Natural killer cell treated with Interleukin-12 subunit alpha and Interleukin-12 subunit beta and Interleukin-15 and Interleukin-18, amount 100 ng/mL, for 72 hours (primary cell): ENCODE results near the gene FAM221A. TPM values are rescaled to one million over a fixed set of nuclear protein-coding genes. Genes with fewer than 3 reads are reported as not detected.
"Not testable (repeated sequence)": the region's sequence is repeated elsewhere in the genome, so short reads cannot be mapped to it uniquely, and the experiment has no call there.

Source experiments
- ATAC-seq, 2 donors: fragments of 150-1000 bp; cut with Tn5 transposase in 1 of 2; sonication (Bioruptor Pico), chemical (Tn5 transposase) in 1 of 2; 2 replicates each; pipeline ENCODE4 v1.10.0; 2021
- DNase-seq: peaks from one replicate; pipeline ENCODE4 v3.0.0; 2022; ENCODE audit warnings: low spot score
- H3K27ac Mint-ChIP-seq, 2 donors: 1 replicate in 1 of 2; 2 replicates in 1 of 2; pipeline ENCODE4 v1.8.0; 2022; ENCODE audit warnings: mixed read lengths in 2 of 2, mild to moderate bottlenecking in 1 of 2, moderate library complexity in 1 of 2
- H3K27me3 Mint-ChIP-seq, 2 donors: 1 replicate in 1 of 2; 2 replicates in 1 of 2; pipeline ENCODE4 v1.8.0; 2022; ENCODE audit warnings: mixed read lengths in 2 of 2
- H3K36me3 Mint-ChIP-seq: one replicate; pipeline ENCODE4 v1.8.0; 2022; ENCODE audit warnings: mixed read lengths
- H3K4me1 Mint-ChIP-seq, 2 donors: 1 replicate in 1 of 2; 2 replicates in 1 of 2; pipeline ENCODE4 v1.8.0; 2022; ENCODE audit warnings: low read depth in 2 of 2, mixed read lengths in 2 of 2, mild to moderate bottlenecking in 1 of 2
- H3K4me3 Mint-ChIP-seq: one replicate; pipeline ENCODE4 v1.8.0; 2022; ENCODE audit warnings: mixed read lengths
- H3K9me3 Mint-ChIP-seq: 2 replicates; pipeline ENCODE4 v1.8.0; 2022; ENCODE audit warnings: mixed read lengths
- total RNA-seq, 2 donors: library from RNA; stranded (reverse); gene quantifications; one replicate each; pipeline ENCODE4 v1.2.3, GENCODE V29; 2022

Gene FAM221A
- total RNA-seq, 2 donors from 2014 or later: 6.4 to 12.3 TPM

DNA sequence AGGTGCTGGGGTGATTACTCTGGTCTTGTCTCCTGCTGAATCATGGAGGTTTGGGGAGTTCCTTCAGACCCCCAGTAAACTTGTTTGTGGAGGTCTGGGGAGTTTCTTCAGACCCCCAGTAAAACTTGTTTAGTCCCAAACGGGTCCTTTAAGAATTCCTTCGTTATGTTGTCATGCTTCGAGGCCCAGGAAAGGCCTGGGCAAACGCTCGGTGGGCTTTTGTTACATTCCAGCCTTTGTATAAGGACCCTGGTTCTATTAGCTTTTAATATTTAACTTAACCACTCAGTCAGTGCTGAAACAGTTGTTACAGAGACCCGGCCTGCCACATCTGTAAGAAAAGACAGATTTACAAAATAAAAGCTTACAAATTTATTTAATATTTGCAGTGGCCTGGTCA lies 4.0 kb downstream of the FAM221A start:
- H3K4me3 Mint-ChIP-seq, ATAC-seq, H3K27ac Mint-ChIP-seq, H3K9me3 Mint-ChIP-seq, DNase-seq, H3K36me3 Mint-ChIP-seq, H3K27me3 Mint-ChIP-seq, H3K4me1 Mint-ChIP-seq: not testable (repeated sequence)

GRCh38 chr7:23685731-23686130 lies 5.7 kb downstream of the FAM221A start:
- no peaks in the 10 kb centered on the region for H3K36me3 Mint-ChIP-seq
- H3K4me3 Mint-ChIP-seq: no peak overlapping the region
- DNase-seq: no peak
- H3K4me1 Mint-ChIP-seq: peaks cover 0 to 4% of the 10 kb centered on the region in 2 donors
- no peaks in the 10 kb centered on the region for H3K27me3 Mint-ChIP-seq
- no peaks in the 10 kb centered on the region for H3K9me3 Mint-ChIP-seq
- no peak overlapping the region for H3K27ac Mint-ChIP-seq
- ATAC-seq: no peak

DNA sequence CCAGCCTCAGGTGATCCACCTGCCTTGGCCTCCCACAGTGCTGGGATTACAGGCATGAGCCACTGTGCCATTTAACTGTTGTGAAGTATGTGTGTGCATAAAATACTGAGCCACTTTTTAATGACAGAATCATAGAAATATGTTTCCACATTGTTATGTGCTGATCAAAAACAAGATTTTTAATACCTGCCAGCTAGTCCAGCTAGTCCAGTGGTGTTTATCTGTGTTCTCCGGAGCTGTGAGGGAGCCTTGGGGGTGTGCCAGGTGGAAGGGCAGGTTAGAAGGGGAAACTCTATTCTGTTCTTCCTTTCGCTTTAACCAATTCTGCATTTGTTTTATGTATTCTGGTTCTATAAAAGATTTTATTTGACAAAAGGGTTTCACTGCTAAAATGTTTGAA lies 7.0 kb downstream of the FAM221A start:
- Mint-ChIP-seq H3K4me3 (no peak overlapping the region), H3K36me3 (no peaks in the 10 kb centered on the region), H3K9me3 (no peaks in the 10 kb centered on the region), H3K27me3 (no peaks in the 10 kb centered on the region), H3K4me1 (no peaks in the 10 kb centered on the region), H3K27ac (no peak overlapping the region)
- no peak for ATAC-seq
- DNase-seq: no peak

DNA sequence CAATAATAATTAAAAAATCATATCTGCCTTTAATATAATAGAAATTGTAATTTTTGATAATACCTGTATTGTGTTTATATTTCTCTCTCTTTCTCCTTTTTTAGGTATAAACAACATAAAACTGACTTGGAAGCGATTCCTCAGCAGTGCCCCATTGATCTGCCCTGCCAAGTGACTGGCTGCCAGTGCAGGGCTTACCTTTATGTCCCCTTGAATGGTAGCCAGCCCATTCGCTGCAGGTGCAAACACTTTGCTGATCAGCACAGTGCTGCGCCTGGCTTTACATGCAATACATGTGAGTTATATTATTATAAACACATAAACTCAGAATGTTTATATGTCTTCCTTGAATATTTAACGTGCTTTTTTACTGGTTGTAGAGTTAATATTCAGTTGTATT lies 9.2 kb downstream of the FAM221A start:
- H3K9me3 Mint-ChIP-seq: no peaks in the 10 kb centered on the region
- no peaks in the 10 kb centered on the region for H3K4me1 Mint-ChIP-seq
- no peak for ATAC-seq
- no peak overlapping the region for H3K4me3 Mint-ChIP-seq
- H3K27me3 Mint-ChIP-seq: no peaks in the 10 kb centered on the region
- no peak overlapping the region for H3K27ac Mint-ChIP-seq
- no peaks in the 10 kb centered on the region for H3K36me3 Mint-ChIP-seq
- DNase-seq: no peak

DNA sequence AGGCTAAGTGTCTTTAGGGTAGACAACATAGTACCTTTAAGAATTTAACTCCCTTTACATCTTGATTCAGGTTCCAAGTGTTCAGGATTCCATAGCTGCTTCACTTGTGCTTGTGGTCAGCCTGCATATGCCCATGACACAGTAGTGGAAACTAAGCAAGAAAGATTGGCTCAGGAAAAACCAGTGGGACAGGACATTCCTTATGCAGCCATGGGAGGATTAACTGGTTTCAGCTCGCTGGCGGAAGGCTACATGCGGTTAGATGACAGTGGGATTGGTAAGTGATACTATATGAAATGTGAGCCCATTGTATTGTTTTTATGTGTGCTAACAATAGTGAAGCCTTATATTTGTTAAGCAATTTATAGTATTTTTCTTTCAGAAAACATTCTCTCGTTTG lies 11.3 kb downstream of the FAM221A start:
- Mint-ChIP-seq H3K4me1 (no peaks in the 10 kb centered on the region), H3K27ac (no peak overlapping the region), H3K9me3 (no peaks in the 10 kb centered on the region), H3K36me3 (no peaks in the 10 kb centered on the region), H3K27me3 (no peaks in the 10 kb centered on the region), H3K4me3 (no peak overlapping the region)
- DNase-seq (no peak), ATAC-seq (no peak)

DNA sequence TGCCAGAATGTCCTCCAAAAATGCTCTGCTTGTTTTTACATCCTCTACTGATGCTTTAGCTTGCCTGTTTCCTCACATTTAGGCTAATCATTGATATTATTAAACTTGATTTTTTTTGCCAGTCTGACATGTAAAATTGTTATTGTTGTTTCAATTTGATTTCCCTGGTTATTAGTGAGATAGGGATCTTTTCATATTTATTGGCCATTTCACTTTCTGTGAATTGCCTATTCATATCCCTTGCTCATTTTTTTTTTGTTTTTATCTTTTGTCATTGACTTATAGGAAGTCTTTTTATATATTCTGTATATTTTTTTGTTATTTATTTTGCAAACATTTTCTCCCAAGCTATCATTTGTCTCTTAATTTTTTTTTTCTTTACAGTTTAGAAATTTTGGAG lies 13.2 kb downstream of the FAM221A start:
- no peaks in the 10 kb centered on the region for H3K27me3 Mint-ChIP-seq

GRCh38 chr7:23696916-23697441 lies 17.0 kb downstream of the FAM221A start:
- DNase-seq (no peak), ATAC-seq (peak; percentile 61 to 65)
- Mint-ChIP-seq H3K27me3 (no peaks in the 10 kb centered on the region), H3K4me1 (peaks cover 0 to 2% of the 10 kb centered on the region in 2 donors), H3K4me3 (no peak overlapping the region), H3K9me3 (no peaks in the 10 kb centered on the region), H3K27ac (no peak overlapping the region), H3K36me3 (no peaks in the 10 kb centered on the region)

More for the DNA sequence above, 13.2 kb downstream of the FAM221A start:
- no peak for DNase-seq
- ATAC-seq: no peak
- H3K4me1 Mint-ChIP-seq: peaks cover 0 to 2% of the 10 kb centered on the region in 2 donors
- no peaks in the 10 kb centered on the region for H3K36me3 Mint-ChIP-seq
- no peak overlapping the region for H3K27ac Mint-ChIP-seq
- H3K4me3 Mint-ChIP-seq: no peak overlapping the region
- H3K9me3 Mint-ChIP-seq: no peaks in the 10 kb centered on the region

DNA sequence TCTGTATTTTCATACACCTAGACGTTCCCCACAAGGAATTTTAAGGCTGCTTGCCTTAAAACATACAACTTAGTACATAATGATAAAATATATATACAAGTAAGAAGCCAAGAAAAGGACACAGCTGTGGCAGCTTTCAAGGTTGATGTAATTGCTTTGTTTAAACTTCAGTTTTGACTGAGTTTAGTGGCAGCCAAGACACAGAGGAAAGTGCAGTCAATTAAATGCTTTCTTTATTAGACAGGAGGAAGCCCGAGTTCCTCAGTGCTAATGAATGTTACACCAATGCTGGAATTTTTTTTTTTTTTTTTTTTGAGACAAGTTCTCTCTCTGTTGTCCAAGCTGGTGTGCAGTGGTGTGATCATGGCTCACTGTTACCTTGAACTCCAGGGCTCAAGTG lies 18.8 kb downstream of the FAM221A start:
- Mint-ChIP-seq H3K27ac (no peak overlapping the region), H3K27me3 (no peaks in the 10 kb centered on the region), H3K9me3 (no peaks in the 10 kb centered on the region), H3K4me1 (peaks cover 0 to 2% of the 10 kb centered on the region in 2 donors), H3K4me3 (no peak overlapping the region), H3K36me3 (no peaks in the 10 kb centered on the region)
- no peak for ATAC-seq
- no peak for DNase-seq

GRCh38 chr7:23700046-23700445 lies 20.0 kb downstream of the FAM221A start:
- Mint-ChIP-seq H3K27ac (no peak overlapping the region), H3K4me1 (peaks cover 0 to 2% of the 10 kb centered on the region in 2 donors), H3K4me3 (no peak overlapping the region), H3K27me3 (no peaks in the 10 kb centered on the region), H3K36me3 (peaks cover 12% of the 10 kb centered on the region), H3K9me3 (no peaks in the 10 kb centered on the region)
- ATAC-seq: no peak
- DNase-seq: no peak

DNA sequence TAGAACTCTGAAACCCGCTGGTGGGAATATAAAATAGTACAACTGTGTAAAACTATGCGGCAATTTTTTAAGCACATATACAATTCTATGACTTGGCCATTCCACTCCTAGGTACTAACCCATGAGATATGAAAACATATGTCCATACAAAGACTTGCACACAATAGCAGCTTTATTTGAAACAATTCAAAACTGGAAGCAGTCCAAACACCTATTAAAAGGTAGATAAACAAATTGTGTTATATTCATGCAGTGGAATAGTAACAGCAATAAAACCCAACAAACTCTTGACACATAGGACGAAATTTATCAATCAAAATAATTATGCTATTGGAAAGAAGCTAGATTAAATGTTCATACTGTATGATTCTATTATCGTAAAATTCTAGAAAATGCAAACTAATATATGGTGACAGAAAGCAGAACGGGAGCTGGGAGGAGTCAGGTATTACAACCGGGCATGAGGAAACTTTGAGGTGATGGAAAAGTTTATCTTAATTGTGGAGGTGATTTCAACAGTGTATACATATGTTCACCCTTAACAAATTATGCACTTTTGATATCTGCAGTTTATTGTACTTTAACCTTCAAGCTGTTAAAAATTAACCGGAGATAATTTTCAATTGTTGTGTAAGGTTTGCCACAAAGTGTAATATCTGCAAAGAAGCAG lies 29.2 kb downstream of the FAM221A start:
- DNase-seq (no peak), ATAC-seq (no peak)
- Mint-ChIP-seq H3K4me3 (no peak overlapping the region), H3K27me3 (no peaks in the 10 kb centered on the region), H3K9me3 (peaks cover 3% of the 10 kb centered on the region), H3K27ac (no peak overlapping the region), H3K4me1 (no peaks in the 10 kb centered on the region), H3K36me3 (peaks cover 23% of the 10 kb centered on the region)

DNA sequence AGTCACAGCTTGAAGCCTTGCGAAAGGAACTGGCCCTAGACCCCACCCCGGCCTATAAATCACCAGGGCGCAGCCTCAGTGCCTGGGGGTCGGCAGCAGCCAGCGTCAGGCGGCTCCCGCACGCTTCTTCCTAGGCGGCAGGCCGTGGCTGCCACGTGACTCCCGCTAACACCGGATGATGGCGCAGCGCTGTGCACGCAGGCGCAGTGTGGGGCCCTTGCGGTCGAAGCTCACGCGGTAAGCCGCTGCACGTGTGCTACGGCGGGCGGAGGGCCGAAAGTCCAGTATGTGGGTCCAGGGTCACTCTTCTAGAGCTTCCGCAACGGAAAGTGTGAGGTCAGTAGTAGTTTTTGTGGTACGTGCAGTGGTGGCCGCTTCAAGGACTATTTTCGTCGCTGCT lies 30.0 kb downstream of the FAM221A start, which contains the start of gene STK31:
TSS of gene STK31 (plus strand) at position 220 of the 400 bp plus-strand sequence. CDS start at position 287, 67 bp downstream.
- H3K4me1 Mint-ChIP-seq: no peaks in the 10 kb centered on the region
- H3K9me3 Mint-ChIP-seq: peaks cover 3% of the 10 kb centered on the region
- H3K4me3 Mint-ChIP-seq: no peak within 1 kb of the TSS
- no peak within 1 kb of the TSS for H3K27ac Mint-ChIP-seq
- DNase-seq: no peak
- no peaks in the 10 kb centered on the region for H3K27me3 Mint-ChIP-seq
- peak in 1 of 2 donors; percentile 57 for ATAC-seq
- peaks cover 15% of the 10 kb centered on the region for H3K36me3 Mint-ChIP-seq

DNA sequence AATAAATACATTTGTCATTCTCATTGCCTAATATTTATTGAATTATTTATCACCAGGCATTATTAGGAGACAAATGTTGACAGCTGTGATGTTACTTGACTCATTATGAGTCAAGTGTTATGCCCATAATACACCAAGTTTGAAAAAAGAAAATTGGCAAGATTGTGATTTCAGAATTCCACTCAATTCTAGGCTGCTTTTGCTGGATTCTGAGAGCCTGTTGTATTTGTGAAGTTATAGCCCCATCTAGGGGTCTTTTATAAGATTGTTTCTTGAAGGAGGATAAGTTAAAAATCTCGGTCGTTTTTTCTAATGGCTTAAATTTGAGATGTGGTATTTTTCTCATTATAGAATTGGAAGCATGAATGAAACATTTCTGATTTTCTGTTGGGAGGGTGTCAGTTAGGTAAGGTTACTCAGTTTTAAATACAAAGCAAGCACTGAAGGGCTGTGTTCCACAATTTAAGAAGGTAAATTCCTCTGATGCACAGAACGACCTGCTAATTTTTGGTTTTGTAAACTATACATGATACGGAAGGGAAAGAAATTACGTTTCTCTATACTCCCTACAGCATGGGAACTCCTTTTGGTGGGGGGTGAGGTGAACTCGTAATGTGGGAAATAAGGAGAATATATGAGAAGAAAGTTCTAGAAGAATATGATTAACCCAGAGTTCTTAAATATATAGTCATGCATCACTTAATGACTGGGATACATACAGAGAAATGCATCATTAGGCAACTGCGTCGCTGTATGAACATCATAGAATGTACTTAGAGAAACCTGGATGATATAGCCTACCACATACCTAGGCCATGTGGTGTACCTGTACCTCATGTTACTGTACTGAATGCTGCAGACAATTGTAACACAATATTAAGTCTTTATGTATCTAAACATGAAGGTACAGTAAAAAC lies 32.6 kb downstream of the FAM221A start:
- Mint-ChIP-seq H3K27ac (no peak overlapping the region), H3K36me3 (no peaks in the 10 kb centered on the region), H3K4me3 (no peak overlapping the region), H3K4me1 (no peaks in the 10 kb centered on the region), H3K9me3 (no peaks in the 10 kb centered on the region), H3K27me3 (no peaks in the 10 kb centered on the region)
- ATAC-seq: peak in 1 of 2 donors; percentile 53
- DNase-seq: no peak

DNA sequence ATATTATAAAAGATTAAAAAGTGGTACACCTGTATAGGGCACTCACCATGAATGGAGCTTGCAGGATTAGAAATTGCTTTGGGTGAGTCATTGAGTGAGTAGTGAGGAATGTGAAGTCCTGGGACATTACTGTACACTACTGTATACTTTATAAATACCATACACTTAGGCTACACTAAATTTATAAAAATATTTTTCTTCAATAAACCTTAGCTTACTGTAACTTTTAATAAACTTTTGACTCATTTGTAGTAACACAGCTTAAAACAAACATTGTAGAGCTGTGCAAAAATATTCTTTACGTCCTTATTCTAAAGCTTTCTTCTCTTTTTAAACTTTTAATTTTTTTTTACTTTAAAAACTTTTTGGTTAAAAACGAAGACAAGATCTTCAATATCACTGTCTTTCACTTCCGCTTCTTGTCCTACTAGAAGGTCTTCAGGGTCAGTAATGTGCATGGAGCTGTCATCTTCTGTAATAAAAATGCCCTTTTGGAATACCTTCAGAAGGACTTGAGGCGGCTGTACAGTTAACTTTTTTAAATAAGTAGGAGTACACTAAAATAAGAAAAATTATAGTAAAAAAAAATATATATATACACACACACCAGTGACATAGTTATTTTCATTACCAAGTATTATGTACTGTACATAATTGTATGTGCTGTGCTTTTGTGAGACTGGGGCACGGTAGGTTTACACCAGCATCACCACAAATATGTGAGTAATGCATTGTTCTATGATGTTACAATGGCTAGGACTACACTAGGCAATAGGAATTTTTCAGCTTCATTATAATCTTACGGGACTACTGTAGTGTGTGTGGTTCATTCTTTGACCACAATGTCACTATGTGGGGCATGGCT lies 33.5 kb downstream of the FAM221A start:
- H3K9me3 Mint-ChIP-seq: no peaks in the 10 kb centered on the region
- H3K27ac Mint-ChIP-seq: no peak overlapping the region
- no peaks in the 10 kb centered on the region for H3K27me3 Mint-ChIP-seq
- no peaks in the 10 kb centered on the region for H3K4me1 Mint-ChIP-seq
- no peak for ATAC-seq
- no peaks in the 10 kb centered on the region for H3K36me3 Mint-ChIP-seq
- no peak overlapping the region for H3K4me3 Mint-ChIP-seq
- DNase-seq: no peak
